OCI-M2 (cell line): ENCODE measurements around the gene AP2S1.
A peak's percentile ranks its signal among the peaks of the same experiment; 100 is the strongest.
"Not testable (repeated sequence)": the region's sequence is repeated elsewhere in the genome, so short reads cannot be mapped to it uniquely, and the experiment has no call there.

ENCODE experiments used
- DNase-seq: peaks from one replicate; lab custom pipeline; 2025; ENCODE audit not compliant: unreplicated experiment; lab: John Stamatoyannopoulos, UW

The AP2S1 gene

DNA sequence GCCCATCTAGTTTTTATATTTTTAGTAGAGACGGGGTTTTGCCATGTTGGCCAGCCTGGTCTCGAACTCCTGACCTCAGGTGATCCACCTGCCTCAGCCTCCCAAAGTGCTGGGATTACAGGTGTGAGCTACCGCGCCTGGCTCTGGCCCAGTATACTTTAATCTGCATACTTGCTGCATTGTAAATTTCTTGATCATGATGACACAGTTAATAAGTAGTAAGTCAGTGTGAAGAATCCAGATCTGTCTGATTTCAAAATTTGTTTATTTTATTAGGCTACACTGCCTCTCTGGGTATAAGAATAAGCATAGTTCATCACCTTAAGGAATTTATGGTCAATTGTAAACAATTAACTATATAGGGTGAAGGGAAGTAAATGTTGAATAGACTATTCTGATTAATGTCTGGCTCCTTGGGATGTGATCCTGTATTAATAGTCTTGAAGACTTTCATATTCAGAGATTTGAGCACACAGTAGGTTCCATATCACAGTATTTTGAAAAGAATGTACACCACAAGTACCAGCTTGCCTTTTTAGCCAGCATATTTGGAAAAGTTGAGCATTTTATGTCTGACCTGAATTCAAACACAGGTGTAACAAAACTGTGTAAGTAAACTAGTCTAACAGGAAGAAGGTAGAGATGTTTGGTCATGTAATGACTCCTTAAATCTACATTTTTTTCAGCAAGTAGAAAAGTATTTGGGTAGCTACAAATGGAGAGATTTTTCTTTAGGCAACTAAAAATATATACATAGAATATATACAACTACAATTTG, 17.6 kb upstream of the AP2S1 start:
- DNase-seq, result no peak

- DNase-seq, result no peak
Observed at GRCh38 chr19:46867170-46867569, 16.5 kb upstream of the AP2S1 start.

- no peak for DNase-seq
Observed at GRCh38 chr19:46866407-46867136, 15.9 kb upstream of the AP2S1 start.

- no peak for DNase-seq
Observed at GRCh38 chr19:46863818-46864629, 13.4 kb upstream of the AP2S1 start.

GRCh38 chr19:46862974-46863632, 12.5 kb upstream of the AP2S1 start:
- no peak for DNase-seq

GRCh38 chr19:46862503-46862834, 11.8 kb upstream of the AP2S1 start:
- DNase-seq, result no peak

GRCh38 chr19:46861691-46862502, 11.3 kb upstream of the AP2S1 start:
- no peak for DNase-seq

GRCh38 chr19:46860846-46861690, 10.4 kb upstream of the AP2S1 start, which contains the start of gene ARHGAP35:
ARHGAP35 (plus strand) TSS chr19:46860997; CDS start chr19:46918676, 57,679 bp downstream.
- no peak for DNase-seq

- peak; percentile 89 for DNase-seq
Observed at GRCh38 chr19:46860125-46860845, 9.6 kb upstream of the AP2S1 start.

DNA sequence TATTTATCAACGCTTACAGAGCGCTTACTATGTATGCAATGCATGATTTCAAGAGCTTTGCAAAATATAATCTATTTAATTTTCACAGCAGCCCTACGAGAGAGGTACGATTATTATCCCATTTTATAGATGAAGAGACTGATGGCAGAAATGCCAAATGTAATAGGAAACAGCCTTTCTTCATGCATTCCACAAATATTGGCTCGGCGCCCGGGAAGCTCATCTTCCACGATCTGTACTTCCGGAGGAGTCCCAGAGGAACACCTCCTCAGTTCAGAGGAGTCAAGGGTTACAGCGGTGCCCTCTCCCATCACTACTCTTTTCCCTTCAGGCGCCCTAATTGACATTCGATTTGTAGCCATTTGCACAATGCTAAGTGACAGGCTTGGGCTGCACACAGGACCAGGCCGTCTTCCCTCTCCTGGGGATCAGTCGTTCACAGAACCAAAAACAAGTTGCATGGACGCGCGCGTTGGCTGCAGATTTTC, 9.0 kb upstream of the AP2S1 start:
- DNase-seq, result no peak

DNA sequence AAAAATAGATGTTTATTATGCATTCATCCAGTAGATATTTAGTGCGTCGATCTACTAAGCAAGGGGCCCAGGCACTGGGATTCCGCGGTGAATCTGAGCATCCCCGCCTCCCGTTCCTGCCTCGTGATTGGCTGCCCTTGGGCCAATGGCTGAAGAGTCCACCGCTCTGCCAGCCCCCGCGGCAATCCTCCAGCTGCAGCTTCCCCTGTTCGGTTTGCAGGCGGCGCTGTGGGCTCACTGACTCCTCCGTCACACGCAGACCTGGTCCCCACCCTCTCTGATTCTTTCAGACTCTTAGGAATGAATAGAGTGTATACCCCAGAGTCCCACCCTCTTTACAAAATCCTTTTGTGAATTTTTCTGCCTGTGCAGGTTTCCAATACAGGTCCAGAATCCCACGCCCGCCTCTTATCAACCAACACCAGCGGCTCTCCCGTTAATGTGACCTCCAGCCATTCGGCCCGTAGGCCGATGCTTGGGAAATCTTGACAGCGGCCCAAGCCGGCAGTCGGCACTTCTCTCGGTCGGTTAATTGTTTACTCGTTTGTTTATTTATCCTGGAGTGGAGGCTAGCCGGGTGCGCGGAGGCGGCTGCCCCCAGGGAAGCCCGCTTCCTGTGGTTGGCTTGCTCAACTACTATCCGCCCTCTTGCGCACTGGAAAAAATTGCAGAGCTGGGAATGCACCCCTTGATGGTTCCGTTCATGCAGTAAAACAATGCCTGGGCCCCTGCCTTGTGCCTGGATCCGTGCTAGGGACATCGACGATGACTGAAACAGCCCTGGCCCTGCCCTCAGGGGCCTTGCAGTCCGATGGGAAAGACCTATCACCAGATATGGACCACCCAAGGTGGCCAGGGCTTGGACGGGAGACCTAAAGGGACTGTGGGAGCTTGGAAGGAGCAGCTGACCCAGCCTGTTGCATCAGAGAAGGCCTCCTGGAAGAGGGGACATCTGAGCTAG, 5.7 kb upstream of the AP2S1 start:
- DNase-seq, result peak; percentile 87

GRCh38 chr19:46854698-46855097, 4.1 kb upstream of the AP2S1 start:
- DNase-seq, result not testable (repeated sequence)

DNA sequence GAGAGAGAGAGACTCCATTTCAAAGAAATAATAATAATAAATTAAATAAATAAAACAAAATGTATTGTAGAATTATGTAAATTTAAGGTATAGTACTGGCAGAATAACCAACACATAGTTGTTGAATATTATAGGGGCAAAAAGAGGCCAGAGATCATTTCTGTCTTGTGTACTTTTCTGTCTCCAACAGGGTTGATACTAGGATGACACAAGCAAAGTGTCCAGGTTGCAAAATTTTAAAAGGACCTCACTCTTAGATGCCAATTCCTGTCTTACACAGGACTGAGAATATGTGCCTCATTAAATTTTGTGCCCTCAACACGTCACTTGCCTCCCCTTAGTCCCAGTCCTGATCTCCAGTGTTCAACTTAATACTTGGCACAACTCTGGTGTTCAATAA, 2.2 kb upstream of the AP2S1 start:
- DNase-seq, result no peak

- no peak for DNase-seq
Observed at GRCh38 chr19:46849610-46850009, 1.0 kb downstream of the AP2S1 start.

DNA sequence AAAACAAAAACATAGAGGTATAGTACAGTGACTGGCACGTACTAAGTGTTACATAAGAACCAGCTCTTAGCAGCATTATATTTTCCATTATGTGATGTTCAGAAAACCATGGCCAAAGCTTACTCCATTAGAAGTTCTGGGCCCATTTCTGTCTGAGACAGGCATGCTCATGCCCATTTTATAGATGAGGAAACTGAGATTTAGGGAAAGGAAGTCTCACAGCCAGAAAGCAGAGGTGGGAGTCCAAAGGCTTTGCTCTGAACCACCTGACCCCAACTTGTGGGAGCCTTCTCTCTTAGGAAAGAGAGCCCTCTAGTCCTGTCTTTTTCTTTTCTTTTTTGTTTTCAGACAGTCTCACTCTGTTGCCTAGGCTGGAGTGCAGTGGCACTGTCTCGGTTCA, 2.3 kb downstream of the AP2S1 start:
- no peak for DNase-seq

- no peak for DNase-seq
Observed at GRCh38 chr19:46847528-46847927, 3.1 kb downstream of the AP2S1 start.

- peak; percentile 47 for DNase-seq
Observed at GRCh38 chr19:46845959-46846459, 4.6 kb downstream of the AP2S1 start.
